K562 (cell line): ENCODE measurements around the gene PRR7. TPM values are rescaled to one million over a fixed set of nuclear protein-coding genes. Genes with fewer than 3 reads are reported as not detected.

Source experiments
- ATF2 ChIP-seq: sonication (generic); formaldehyde crosslinking; IDR thresholded peaks from 2 replicates; pipeline ENCODE4 v1.8.1; 2022; ENCODE audit warnings: missing genetic modification reagents
- ETS1 ChIP-seq: conservative IDR thresholded peaks from 2 replicates; pipeline ENCODE4 v1.6.1; 2011; ENCODE audit warnings: low read depth, mild to moderate bottlenecking, low read length; ENCODE audit not compliant: control insufficient read depth
- GTF2E2 ChIP-seq: fragments of 200-800 bp; sonication (Bioruptor generic); IDR thresholded peaks from 2 replicates; pipeline ENCODE4 v1.6.1; 2016; ENCODE audit warnings: missing genetic modification characterization, missing compliant biosample characterization
- HCFC1 ChIP-seq: IDR thresholded peaks from 2 replicates; pipeline ENCODE4 v1.6.1; 2012; ENCODE audit warnings: low read depth, low read length, improper control_type of control experiment
- HNRNPLL ChIP-seq: fragments of 200-400 bp; formaldehyde crosslinking; IDR thresholded peaks from 2 replicates; pipeline ENCODE4 v1.6.1; 2017; ENCODE audit warnings: low read length, low read depth, mild to moderate bottlenecking; ENCODE audit not compliant: poor library complexity, severe bottlenecking
- KAT8 ChIP-seq: fragments of 450-650 bp; IDR thresholded peaks from 2 replicates; pipeline ENCODE4 v1.6.1; 2016; ENCODE audit warnings: low read depth, mild to moderate bottlenecking
- LARP7 ChIP-seq: fragments of 450-650 bp; IDR thresholded peaks from 2 replicates; pipeline ENCODE4 v1.6.1; 2016
- MCM3 ChIP-seq: fragments of 450-650 bp; IDR thresholded peaks from 2 replicates; pipeline ENCODE4 v1.6.1; 2016
- NR2C1 ChIP-seq, 2 experiments: fragments of 450-650 bp; IDR thresholded peaks; 2 replicates each; pipeline ENCODE4 v1.6.1; 2017; ENCODE audit warnings: mild to moderate bottlenecking in 2 of 2, antibody characterized with exemption in 1 of 2, inconsistent platforms in 1 of 2, missing compliant biosample characterization in 1 of 2, missing genetic modification characterization in 1 of 2
- RBBP5 ChIP-seq: fragments of 200-600 bp; sonication (generic); IDR thresholded peaks from 2 replicates; pipeline ENCODE4 v1.6.1; 2012; ENCODE audit warnings: borderline replicate concordance, mild to moderate bottlenecking, low read length, control low read depth, inconsistent platforms; ENCODE audit not compliant: insufficient read depth, poor library complexity, severe bottlenecking
- RBM39 ChIP-seq: fragments of 200-400 bp; formaldehyde crosslinking; optimal IDR thresholded peaks from 2 replicates; pipeline ENCODE3; 2018; ENCODE audit warnings: low read depth, low read length
- SAP30 ChIP-seq: fragments of 200-600 bp; sonication (generic); IDR thresholded peaks from 2 replicates; pipeline ENCODE4 v1.6.1; 2012; ENCODE audit warnings: borderline replicate concordance, low read depth, mild to moderate bottlenecking, moderate library complexity, low read length, control low read depth, inconsistent platforms; ENCODE audit not compliant: insufficient read depth, poor library complexity, severe bottlenecking
- SIN3A ChIP-seq, 2 experiments: fragments of 150-350 bp in 1 of 2; IDR thresholded peaks; 2 replicates each; pipeline ENCODE4 v1.6.1; 2011 to 2016; ENCODE audit warnings: borderline replicate concordance in 2 of 2, low read depth in 2 of 2, low read length in 2 of 2, mild to moderate bottlenecking in 2 of 2, moderate library complexity in 2 of 2; ENCODE audit not compliant: control insufficient read depth in 1 of 2
- TAF9B ChIP-seq: fragments of 450-650 bp; IDR thresholded peaks from 2 replicates; pipeline ENCODE4 v1.6.1; 2018; ENCODE audit warnings: mild to moderate bottlenecking; ENCODE audit not compliant: partially characterized antibody
- TFAP4 ChIP-seq: sonication (generic); formaldehyde crosslinking; IDR thresholded peaks from 2 replicates; pipeline ENCODE4 v1.8.0; 2022; ENCODE audit warnings: missing genetic modification reagents, mild to moderate bottlenecking, moderate library complexity, borderline replicate concordance
- ZBTB43 ChIP-seq: sonication (generic); formaldehyde crosslinking; IDR thresholded peaks from 2 replicates; pipeline ENCODE4 v1.8.0; 2023; ENCODE audit warnings: mild to moderate bottlenecking, missing genetic modification reagents
- polyA plus RNA-seq, 8 experiments: library from polyadenylated mRNA; depleted of rRNA in 4 of 8; stranded (reverse) in 5 of 8; unstranded in 3 of 8; fragments of >200 nt; fragmentation: Nextera tagmentation in 2 of 8; fragmentation: Illumina TruSeq in 1 of 8; extraction: Ambion mirVana in 2 of 8; extraction: Trizol in 1 of 8; gene quantifications; 2 replicates each; pipeline versions ENCODE4 v1.2.1 to v1.2.3, GENCODE V29; 2011 to 2014; ENCODE audit warnings: inconsistent platforms in 1 of 8, missing spikeins in 1 of 8
- total RNA-seq, 7 experiments: library from RNA; depleted of rRNA in 6 of 7; stranded (reverse); fragments of >200 nt in 6 of 7; fragmentation: Illumina TruSeq in 2 of 7; extraction: Trizol in 2 of 7; gene quantifications; 2 replicates each; pipeline versions ENCODE4 v1.2.1 to v1.2.3, GENCODE V29; 2011 to 2021; ENCODE audit warnings: low replicate concordance in 1 of 7
- TF ChIP-seq, protein P1 (sequence below): sonication (generic); formaldehyde crosslinking; IDR thresholded peaks from 2 replicates; pipeline ENCODE4 v1.8.0; 2022; ENCODE audit warnings: mild to moderate bottlenecking, low read depth, missing genetic modification reagents
- TF ChIP-seq, protein P2 (sequence below): sonication (generic); formaldehyde crosslinking; IDR thresholded peaks from 2 replicates; pipeline ENCODE4 v1.8.1; 2023; ENCODE audit warnings: mild to moderate bottlenecking, missing genetic modification reagents

Gene PRR7
- total and polyA plus RNA-seq, 9 of the 15 experiments (the other 6 are each of a cell fraction or from before 2014, with no cell fraction given): 0.80 to 11.3 (median 10.4) TPM; not detected in 4

GRCh38 chr5:177454397-177455035 is 7.9 kb downstream of the PRR7 start (continued):
- TF ChIP-seq KAT8 (no peak), LARP7 (no peak), HNRNPLL (no peak), ETS1 (peak; percentile 50; the same call in 1 of the 2 replicates), MCM3 (no peak), SIN3A (IDR thresholded peaks at IDR 0.05; ENCODE audit: borderline replicate concordance in 2 of 2, control insufficient read depth in 1 of 2, low read depth in 2 of 2, low read length in 2 of 2) (peak; percentile 58 to 90; a peak in 2 of 4 replicates), ATF2 (CRISPR knock-in tag) (peak; percentile 85; the same call in 1 of the 2 replicates), NR2C1 (IDR thresholded peaks at IDR 0.05) (no peak), NR2C1 (tag; IDR thresholded peaks at IDR 0.05) (no peak), TFAP4 (peak; percentile 53), RBM39 (no peak), SAP30 (no peak), HCFC1 (0 out of 2 replicates have a peak, but pooled peaks have one; percentile 27), RBBP5 (no peak), GTF2E2 (no peak), TAF9B (no peak), ZBTB43 (no peak)
- TF ChIP-seq, protein P1, sequence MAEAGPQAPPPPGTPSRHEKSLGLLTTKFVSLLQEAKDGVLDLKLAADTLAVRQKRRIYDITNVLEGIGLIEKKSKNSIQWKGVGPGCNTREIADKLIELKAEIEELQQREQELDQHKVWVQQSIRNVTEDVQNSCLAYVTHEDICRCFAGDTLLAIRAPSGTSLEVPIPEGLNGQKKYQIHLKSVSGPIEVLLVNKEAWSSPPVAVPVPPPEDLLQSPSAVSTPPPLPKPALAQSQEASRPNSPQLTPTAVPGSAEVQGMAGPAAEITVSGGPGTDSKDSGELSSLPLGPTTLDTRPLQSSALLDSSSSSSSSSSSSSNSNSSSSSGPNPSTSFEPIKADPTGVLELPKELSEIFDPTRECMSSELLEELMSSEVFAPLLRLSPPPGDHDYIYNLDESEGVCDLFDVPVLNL (CRISPR knock-in tag): no peak
- TF ChIP-seq, protein P2, sequence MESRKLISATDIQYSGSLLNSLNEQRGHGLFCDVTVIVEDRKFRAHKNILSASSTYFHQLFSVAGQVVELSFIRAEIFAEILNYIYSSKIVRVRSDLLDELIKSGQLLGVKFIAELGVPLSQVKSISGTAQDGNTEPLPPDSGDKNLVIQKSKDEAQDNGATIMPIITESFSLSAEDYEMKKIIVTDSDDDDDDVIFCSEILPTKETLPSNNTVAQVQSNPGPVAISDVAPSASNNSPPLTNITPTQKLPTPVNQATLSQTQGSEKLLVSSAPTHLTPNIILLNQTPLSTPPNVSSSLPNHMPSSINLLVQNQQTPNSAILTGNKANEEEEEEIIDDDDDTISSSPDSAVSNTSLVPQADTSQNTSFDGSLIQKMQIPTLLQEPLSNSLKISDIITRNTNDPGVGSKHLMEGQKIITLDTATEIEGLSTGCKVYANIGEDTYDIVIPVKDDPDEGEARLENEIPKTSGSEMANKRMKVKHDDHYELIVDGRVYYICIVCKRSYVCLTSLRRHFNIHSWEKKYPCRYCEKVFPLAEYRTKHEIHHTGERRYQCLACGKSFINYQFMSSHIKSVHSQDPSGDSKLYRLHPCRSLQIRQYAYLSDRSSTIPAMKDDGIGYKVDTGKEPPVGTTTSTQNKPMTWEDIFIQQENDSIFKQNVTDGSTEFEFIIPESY (CRISPR knock-in tag): no peak
